ENCODE measurements around the gene SLITRK3.

DNA sequence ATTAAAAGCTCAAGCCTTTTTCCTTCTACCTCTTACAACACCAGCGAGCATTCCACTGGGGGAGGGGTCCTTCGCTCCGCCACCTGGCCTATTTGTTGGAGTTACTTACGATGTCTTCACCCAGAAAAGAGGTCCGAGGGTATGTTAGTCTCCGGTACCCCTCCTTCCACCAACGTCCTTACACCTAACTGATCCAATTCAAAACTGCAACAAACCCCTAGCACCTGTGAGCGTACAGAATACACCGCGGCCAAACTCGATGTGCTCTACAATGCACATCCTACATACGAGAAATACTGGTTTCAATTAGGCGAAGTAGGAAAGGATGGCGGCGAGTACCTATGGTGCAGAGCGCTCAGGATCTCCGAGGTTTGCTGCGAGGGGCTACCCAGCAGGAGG is 944 bp downstream of the SLITRK3 start:
- TF ChIP-seq, protein P1, sequence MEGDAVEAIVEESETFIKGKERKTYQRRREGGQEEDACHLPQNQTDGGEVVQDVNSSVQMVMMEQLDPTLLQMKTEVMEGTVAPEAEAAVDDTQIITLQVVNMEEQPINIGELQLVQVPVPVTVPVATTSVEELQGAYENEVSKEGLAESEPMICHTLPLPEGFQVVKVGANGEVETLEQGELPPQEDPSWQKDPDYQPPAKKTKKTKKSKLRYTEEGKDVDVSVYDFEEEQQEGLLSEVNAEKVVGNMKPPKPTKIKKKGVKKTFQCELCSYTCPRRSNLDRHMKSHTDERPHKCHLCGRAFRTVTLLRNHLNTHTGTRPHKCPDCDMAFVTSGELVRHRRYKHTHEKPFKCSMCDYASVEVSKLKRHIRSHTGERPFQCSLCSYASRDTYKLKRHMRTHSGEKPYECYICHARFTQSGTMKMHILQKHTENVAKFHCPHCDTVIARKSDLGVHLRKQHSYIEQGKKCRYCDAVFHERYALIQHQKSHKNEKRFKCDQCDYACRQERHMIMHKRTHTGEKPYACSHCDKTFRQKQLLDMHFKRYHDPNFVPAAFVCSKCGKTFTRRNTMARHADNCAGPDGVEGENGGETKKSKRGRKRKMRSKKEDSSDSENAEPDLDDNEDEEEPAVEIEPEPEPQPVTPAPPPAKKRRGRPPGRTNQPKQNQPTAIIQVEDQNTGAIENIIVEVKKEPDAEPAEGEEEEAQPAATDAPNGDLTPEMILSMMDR (IDR thresholded peaks at IDR 0.05 in 8 of 11, conservative IDR thresholded peaks at IDR 0.05 in 3 of 11): no peak
- no peak for TF ChIP-seq POLR2AphosphoS5 (IDR thresholded peaks at IDR 0.05)
- no peak for TF ChIP-seq POLR2A (IDR thresholded peaks at IDR 0.05)
